ENCODE results near the gene ESPN.
"Not testable (repeated sequence)": the region's sequence is repeated elsewhere in the genome, so short reads cannot be mapped to it uniquely, and the experiment has no call there.

ESPN gene

GRCh38 chr1:6429660-6430411, 5.3 kb downstream of the ESPN start:
- not testable (repeated sequence) for DNase-seq

GRCh38 chr1:6431645-6432579, 7.3 kb downstream of the ESPN start:
- DNase-seq: not testable (repeated sequence)

- no peak for DNase-seq
These were observed 9.6 kb downstream of the ESPN start for GRCh38 chr1:6434186-6434585.

- no peak for DNase-seq
These were observed 10.6 kb downstream of the ESPN start for GRCh38 chr1:6435129-6435528.

GRCh38 chr1:6435547-6435946, 11.0 kb downstream of the ESPN start:
- DNase-seq: no peak

- DNase-seq: not testable (repeated sequence)
These were observed 11.7 kb downstream of the ESPN start for GRCh38 chr1:6436277-6436676.

GRCh38 chr1:6437012-6437700, 12.6 kb downstream of the ESPN start:
- not testable (repeated sequence) for DNase-seq

GRCh38 chr1:6438047-6438525, 13.5 kb downstream of the ESPN start:
- no peak for DNase-seq

GRCh38 chr1:6440198-6441126, 15.9 kb downstream of the ESPN start:
- no peak for DNase-seq

GRCh38 chr1:6441586-6441985, 17.0 kb downstream of the ESPN start:
- no peak for DNase-seq

GRCh38 chr1:6443339-6444115, 19.0 kb downstream of the ESPN start:
- no peak for DNase-seq

GRCh38 chr1:6444377-6444776, 19.8 kb downstream of the ESPN start:
- DNase-seq: no peak

- DNase-seq: no peak
These were observed 20.6 kb downstream of the ESPN start for GRCh38 chr1:6445062-6445763.

GRCh38 chr1:6445929-6446328, 21.4 kb downstream of the ESPN start:
- not testable (repeated sequence) for DNase-seq

- no peak for DNase-seq
These were observed 22.1 kb downstream of the ESPN start for GRCh38 chr1:6446665-6447015.

GRCh38 chr1:6447016-6447817, 22.6 kb downstream of the ESPN start:
- no peak for DNase-seq

- DNase-seq: no peak
These were observed 23.5 kb downstream of the ESPN start for GRCh38 chr1:6447818-6448748.

Data from 8988T (cell line).